ENCODE measurements around the gene WDR31.
"Not testable (repeated sequence)": the region's sequence is repeated elsewhere in the genome, so short reads cannot be mapped to it uniquely, and the experiment has no call there.

Gene WDR31

DNA sequence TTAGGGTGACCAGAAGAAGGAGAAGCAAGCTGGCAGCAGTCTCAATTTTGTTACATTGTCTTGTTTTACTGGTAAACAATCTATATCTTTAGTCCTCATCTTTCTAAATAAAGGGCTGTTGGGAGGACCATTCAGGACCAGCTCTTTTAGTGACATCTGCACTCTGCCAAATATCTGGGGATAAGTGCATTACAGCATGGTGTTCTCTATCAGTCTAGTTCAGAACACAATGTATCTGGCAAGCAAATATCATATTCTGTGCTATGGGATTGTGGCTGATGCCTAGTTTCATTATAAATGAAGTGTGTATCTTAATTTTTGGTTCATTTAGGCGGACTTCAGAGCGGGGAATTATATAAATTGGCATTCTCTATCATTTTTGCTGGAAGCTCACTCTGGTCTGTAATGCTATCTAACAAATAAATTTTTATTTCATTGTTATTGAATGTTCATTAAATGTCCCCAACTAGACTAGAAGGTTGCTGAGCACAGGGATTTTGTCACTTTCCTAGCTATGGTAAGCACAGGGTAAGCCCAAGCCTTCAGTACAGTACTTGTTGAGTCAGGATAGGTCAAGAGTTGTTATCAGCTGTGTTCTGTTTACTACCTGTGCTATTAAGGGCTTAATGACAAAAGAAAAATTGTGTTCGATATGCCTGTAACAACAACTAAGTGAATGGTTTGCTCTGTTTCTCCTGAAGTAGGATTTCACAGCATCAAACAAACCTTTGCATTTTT, 11.9 kb downstream of the WDR31 start:
- no peak for DNase-seq

DNA sequence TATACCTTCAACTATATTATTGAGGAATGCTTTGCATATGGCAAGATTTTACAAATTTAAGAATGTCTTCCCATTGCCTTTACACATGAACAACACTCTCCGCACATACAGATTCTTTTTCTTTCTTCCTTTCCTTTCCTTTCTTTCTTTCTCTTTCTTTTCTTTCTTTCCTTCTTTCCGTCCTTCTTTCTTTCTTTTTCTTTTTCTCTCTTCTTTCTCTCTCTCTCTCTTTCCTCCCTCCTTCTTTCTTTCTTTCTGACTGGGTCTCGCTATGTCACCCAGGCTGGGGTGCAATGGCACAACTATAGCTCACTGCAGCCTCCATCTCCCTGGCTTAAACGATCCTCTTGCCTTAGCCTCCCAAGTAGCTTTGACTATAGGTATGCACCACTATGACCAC, 13.8 kb downstream of the WDR31 start:
- no peak for DNase-seq

DNA sequence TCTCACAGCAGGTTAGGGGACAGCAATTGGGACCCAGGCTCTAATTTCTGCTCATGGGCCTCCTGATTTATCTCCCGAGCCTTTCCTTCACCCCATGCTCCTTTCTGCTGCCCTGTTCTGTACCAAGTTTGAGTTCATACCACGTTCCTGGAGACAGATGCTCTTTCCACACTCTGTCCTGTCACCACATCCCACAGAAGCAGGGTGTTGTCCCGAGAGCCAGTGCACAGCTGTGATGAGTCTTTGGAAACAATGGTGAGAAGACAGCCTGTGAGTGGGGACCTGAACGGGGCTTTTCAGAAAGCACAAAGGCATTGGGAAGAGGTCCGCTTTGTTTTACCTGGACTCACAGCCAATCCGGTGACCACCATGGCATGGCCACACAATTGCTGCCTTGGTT, 17.4 kb downstream of the WDR31 start:
- no peak for DNase-seq

DNA sequence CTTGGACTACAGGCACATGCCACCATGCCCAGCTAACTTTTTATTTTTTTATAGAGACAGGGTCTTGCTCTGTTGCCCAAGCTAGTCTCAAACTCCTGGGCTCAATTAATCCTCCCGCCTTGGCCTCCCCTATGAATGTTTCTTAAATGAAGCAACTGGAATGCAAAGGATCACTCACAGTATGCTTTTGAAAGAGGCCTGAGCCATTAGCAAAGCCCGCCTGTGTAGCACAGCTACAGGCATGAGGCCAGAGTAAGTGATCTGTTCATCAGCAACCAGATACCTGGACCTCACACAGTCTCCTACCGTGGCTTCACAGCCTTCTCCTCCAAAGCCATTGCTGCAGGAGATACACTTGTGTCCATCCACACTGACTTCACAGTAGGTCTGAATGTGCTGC, 20.0 kb downstream of the WDR31 start:
- no peak for DNase-seq

DNA sequence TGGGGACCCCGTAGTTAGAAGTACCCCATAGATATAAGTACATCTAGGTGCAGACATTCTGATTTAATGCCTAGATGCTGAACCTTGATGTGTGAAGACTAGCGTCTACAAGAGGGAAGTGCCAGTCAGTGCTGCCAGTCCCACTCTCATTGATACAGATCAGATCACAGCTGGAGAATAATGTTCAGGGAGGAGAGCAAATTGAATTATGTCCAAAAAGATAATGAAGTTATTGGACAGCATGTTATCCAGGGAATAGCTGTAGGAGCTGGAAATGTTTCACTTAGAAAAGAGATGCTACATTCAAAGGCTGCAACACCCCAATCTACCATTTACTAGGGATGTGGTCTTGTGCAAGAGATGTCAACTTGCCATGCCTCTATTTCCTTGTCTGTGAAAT, 21.0 kb downstream of the WDR31 start:
- DNase-seq: no peak

DNA sequence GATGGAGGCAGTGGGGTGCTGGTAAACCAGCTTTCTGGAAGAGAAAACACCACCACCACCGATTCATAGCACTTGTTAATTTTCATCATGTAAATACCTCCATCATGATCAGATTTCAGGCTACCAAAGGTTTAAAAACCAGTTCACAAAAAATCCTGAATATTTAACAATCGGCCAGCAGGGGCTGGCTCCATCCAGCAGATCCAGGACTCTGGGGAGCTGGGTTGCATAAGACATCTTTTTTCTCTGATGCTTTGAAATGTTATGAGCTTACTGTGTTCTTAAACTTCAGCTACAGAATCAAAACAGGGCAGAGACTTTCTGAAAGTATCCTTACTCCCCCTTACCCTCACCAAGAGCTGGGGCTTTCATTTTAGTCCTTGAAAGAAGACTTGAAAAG, 22.3 kb downstream of the WDR31 start:
- DNase-seq: no peak

DNA sequence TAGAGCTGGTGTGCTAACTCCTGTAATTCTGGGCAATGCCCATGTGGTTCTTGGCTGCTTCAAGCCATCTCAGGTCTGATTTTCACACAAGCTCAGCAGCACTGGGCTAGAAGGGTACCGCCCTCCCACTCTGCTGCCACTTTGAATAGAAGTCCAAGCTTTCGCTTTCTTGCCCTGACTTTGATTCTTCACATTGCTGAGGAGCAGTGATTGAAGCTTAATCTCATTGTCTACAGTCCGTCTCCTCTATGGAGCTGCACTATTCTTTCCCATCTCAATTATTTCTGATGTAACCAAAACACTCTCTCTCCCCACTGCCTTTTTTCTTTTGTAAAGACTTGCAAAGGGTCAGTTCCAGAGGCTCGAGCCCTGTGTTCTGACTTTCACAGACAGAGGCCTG, 24.0 kb downstream of the WDR31 start:
- no peak for DNase-seq

DNA sequence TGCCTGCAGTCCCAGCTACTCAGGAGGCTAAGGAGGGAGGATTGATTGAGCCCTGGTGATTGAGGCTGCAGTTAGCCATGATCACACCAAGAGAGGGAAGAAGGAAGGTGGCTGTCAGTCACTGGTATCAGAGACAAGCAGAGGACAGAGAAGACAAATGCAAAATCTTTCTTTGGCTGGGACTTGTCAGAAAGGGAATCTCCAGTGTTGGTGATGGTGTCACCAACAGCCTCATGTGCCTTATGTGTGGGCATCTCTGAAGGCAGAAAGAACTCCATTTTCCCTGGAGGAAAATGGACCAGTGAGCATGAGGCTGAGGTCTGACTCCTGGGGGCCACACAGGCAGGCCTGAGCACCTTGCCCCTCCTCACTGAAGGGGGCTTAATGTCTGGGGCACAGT, 24.8 kb downstream of the WDR31 start:
- DNase-seq: no peak

DNA sequence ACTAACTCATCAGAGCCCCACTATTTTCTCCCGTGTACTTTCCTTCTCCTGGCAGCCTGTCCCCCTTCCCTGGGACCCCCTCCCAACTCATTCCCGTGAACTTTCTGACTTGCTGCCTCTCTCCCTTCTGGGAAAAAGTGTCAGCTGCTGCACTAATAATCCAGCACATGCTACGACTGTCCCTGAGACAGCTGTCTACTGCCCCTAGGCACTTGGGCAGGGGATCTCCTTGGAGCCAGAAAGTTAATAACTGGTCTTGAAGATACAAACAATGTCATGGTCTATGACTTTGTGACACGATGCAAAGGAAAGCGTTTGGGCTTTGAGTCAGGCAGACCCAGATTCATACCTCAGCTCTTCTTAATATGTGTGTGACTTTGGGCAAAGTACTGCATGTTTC, 26.8 kb downstream of the WDR31 start:
- no peak for DNase-seq

DNA sequence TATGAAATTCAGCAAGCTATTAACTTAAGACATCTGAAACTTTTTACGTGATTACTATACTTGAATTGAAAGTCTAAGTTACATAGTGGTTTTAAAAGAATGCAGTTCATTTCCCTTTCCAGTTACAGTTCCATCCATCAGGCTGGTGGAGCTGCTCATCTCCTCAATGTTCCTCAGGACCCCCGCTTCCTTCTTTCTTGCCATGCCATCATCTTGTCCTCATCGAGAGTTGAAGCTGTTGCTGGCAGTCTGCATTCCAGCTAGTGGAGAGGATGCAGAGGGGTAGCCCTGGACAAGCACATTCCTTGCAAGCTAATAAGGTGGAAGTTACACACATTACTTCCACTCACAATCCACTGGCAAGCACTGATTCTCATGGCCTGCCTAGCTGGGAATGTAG, 28.1 kb downstream of the WDR31 start:
- DNase-seq: no peak

DNA sequence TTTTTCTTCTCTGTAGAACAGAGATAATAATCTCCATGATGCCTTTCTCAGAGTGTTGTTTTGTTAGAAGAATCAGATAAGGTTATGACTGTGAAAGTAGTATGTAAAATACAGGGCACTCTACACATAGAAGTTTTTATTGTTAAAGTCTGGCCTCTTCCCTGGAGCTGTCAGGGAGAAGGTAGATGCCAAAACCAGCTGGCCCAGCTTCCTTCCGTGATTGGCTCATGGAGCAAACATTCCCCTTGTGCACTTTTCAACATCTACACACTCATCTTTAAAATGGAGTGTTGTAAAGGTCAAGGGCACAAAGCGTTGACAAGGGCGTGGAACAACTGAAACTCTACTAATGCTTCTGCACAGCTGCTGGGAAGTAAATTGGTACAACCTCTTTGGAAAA, 29.5 kb downstream of the WDR31 start:
- DNase-seq: no peak

DNA sequence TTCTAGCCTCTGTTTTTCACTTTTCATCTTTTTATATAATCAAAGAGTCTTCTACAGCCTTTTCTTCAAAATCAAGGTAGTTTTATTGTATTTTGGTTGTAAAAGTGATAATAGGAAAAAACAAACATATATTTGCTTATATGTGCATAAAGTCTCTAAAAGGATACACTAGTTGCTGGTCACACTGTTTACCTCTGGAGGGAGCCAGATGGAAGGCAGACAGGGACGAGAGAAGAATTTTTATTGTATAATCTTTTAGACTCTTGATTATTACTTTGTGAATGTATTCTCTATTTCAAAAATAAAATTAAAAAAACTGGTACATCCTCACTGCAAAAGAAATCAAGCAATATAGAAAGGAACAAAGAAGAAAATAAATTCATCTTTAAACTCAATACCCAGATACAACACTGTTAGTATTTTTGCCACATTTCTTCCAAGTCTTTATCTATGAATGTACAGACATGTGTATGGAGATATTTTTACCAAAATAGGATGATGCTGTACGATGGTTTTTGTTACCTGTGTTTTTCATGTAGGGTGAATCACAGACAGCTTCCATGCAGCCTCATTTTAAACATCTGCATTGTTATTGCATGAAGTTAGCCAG, 30.8 kb downstream of the WDR31 start:
- DNase-seq: peak; percentile 53

DNA sequence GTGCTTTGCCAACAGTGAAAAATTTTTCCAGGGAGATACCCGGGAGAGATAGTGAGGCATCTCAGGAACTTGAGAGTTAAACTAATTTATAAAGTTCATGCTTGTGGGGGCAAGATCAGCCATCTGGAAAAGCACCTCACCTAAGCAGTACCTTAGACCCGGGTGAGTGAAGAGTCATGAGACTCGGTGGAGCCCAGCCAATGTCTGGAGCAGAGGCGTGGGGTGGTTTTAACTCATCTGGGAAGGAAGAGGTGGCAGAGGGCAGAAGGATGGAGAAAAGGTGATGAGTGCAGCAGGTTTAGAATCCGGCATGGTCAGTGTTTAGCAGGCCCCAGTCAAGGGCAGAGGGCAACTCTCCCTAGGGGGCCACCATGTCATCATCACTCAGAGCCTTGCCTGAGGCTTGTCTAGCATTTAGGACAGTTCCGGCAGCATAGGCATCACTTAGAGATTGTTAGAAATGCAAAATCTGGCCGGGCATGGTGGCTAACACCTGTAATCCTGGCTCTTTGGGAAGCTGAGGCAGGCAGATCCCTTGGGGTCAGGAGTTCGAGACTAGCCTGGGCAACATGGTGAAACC, 32.6 kb downstream of the WDR31 start:
- DNase-seq: no peak

DNA sequence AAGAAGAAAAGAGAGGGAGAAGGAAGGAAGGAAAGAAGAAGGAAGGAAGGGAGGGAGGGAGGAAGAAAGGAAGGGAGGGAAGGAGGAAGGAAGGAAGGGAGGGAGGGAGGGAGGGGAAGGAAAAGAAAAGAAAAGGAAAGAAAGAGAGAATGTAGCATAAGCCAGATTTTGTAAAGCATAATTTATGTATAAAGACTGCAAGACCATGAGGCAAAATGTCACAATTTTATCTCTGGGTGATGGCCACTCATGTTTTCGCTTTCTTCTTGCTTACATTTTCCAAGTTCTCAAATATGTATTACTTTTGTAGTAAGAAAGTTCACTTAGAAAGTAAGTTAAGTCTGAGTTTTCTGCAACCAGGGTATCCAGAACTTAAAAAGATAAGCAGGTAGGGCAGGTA, 33.5 kb downstream of the WDR31 start:
- no peak for DNase-seq

DNA sequence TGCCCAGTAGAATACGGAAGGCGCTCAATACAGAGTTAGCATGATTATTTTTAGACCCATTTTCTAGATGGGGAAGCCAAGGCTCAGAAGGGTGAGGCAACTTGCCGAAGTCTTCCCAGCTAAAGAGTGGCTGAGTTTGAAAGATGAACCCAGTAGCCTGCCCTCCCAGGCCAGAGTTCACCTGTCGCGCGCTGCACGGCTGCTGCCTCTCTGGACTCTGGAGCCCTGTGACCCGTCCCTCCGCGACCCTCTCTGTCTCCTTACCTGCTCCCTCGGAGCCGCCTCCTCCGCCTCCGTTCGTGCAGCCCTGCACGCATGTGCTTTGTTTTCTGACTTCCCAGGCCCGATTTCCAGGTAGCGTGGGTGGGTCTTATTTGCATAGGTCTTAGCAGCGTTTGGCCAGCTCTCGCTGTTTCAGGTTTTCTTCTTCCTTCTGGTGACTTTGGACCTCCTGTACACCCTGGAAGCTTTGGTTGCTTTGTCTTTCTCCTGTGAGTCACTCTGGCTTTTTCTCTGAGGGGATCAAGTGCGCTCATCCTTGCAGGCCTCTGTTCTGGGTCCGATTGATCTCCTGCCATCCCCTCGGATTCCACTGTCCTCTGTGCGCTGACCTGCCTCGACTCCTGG, 37.2 kb downstream of the WDR31 start, which contains the start of gene RNF183:
RNF183 (minus strand) TSS at position 585 of the 627 bp plus-strand sequence. CDS start 5,192 bp downstream, outside the sequence.
- no peak for DNase-seq

DNA sequence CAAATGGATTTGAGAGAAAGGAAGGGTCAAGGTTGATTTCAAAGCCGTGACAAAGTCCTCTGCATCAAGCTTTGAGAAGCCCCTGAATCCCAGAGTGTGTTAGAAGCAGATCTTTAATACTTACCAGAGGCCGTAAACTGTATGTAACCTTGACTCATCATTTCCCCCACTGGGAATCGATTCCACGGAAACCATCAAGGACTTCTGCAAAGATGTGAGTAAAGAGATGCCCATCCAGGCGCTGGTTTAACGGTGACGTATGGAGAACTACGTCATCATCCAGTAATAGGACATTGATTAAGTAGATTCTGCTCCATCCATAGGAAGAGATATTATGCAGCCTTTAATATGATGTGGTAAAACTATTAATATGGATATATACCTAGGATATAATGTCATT, 38.5 kb downstream of the WDR31 start:
- no peak for DNase-seq

DNA sequence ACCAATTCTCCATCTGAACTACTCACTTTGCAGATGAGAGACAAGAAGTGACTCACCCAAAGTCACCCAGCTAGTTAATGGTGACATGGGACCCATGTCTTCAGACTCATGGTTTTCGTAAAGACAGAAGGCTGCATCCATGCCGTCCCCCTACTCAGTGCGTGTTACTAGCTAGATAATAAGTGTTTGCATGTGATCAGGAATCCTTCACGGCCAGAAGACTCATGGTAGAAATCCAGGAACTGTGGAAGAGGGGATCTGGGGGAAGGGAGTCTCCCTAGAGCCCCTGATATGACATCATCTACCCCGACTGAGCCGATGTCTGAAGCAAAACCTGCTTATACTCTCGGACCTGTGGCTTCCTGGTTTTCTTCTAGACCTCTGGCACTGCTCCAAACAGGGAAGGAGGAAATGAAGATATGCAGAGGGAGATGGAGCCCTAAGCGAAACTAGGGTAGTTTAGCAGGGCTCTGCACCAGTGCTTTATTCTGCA, 40.2 kb downstream of the WDR31 start:
- DNase-seq: no peak

DNA sequence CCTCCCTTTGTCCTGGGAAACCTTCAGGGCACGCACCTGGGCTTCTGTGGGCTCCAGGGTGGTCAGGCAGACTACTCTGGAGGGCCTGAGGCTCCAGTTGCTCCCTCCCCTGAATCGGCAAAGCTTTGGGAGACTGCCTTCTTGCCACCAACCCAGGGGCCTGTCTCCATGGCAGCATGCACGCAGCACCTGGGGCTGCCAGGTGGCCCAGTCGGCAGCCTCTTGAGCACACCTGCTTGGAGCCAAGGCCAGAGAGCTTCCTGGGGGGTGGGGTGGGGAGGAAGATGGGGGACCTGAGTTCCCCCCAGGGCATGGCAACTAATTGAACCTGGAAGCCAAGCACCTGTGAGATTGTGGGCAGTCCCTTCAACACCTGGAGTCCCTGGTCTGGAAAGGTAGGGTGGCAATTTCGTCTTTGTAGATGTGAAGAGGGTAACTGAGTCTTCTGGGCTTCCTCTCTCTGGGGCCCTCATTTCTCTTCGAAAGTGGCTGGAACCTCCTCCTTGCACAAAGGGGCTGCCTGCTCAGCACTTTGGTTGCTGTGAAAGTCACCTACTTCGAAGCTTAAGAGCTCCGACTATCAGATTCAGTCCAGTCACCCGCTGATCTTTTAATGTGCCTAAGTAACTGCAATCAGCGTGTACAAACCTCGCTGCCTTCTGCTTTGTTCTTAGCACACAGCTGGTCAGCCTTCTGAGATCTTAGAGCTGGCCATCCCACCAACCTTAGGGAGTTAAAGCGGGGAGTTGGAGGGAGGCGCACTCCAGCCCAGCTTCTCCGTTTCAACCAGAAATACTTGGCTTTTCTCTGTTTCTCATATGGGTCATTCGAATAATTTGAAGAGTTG, 40.9 kb downstream of the WDR31 start:
- DNase-seq: no peak

DNA sequence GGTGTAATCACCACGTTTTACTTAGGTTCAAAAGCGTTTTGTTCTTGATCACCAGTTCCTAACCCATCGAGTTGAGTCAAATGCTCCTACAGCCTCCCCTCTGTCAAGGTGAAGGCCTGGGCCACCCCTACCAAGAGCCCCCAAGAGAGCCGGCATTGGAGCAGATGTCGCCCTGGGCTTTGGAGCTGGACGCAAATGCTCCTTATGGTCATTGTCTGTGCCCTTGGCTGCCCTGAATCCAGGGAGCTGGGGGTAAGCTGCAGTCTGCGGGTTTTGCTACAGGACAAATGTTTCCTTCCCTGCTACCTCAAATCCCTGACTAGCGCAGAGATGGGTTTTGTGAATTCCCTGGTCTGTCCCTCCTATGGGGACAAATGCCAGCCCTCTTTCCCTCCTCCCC, 41.8 kb downstream of the WDR31 start:
- DNase-seq: no peak

DNA sequence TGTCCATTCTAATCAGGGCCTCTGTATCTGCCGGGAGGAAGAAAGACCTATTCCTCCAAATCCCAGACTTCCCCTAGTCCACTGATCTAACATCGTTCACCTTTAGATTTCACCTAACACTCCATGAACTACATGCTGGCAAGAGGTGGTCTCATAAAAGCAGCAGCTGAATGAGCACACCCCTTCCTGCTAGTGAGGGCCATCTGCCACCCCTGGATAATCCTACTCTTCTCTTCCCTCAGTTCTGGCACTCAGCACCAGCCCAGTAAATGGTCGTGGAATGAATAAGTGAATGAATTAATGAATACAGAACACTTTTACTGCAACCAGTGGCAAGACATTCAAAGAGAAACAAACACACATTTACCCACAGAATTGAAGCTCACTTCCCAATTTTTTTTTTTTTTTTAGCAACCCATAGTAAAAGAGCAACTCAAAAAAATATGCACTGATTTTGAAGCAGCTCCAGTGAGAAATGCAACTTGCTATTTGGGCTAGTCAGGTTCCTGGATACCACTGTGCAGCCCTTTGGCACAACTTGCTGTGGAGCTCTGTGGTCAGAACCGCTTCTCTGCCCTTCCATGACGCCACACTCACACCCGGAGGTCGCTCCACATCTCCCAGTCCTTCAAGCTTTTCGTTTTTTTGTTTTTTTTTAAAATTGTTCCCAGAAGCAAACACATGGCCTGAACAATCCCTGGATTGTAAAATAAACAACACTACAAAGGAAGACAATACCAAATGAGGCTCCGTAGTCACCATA, 43.1 kb downstream of the WDR31 start:
- DNase-seq: no peak

DNA sequence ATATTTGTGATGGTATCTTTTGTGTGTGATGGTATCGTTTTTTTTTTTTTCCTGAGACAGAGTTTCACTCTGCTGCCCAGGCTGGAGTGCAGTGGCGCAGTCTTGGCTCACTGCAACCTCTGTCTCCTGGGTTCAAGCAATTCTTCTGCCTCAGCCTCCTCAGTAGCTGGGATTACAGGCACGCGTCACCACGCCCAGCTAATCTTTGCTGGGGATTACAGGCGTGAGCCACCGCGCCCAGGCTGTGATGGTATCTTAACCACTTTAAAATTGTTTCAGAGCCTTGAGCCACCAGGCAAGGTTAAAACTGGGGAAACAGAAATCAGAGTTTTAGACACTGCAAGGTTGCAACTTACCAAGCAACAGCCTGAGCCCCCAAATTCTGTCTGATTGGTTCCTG, 43.8 kb downstream of the WDR31 start:
- DNase-seq: not testable (repeated sequence)

DNA sequence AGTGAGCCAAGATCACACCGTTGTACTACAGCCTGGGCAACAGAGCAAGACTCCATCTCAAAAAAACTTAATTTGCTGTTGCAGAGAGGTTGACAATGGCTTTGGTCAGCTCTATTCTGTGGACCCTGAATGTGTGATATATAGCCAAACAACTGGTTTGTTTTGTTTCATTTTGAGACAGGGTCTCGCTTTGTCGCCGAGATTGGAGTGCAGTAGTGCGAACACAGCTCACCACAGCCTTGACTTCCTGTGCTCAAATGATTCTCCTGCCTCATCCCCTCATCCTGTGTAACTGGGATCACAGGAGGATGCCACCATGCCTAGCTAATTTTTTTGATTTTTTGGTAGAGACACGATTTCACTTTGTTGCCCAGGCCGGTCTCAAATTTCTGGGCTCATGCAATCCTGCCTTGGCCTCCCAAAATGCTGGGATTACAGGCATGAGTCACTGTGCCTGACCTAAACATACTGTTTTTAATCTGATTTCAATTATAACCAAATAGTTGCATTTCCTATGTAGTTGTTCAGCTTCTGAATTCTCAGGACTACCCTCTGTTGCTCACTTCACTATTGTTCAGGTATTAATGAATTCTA, 46.7 kb downstream of the WDR31 start:
- DNase-seq: peak; percentile 16

Data from activated CD4-positive, alpha-beta T cell treated with anti-CD3 and anti-CD28 coated beads, Interleukin-2, Interleukin-6, amounts not matched to agents 100 ng/mL and 50 ng/mL, durations not matched to agents 16 hours and 8 hours (primary cell).